C1 segment of cervical spinal cord (tissue), 14 donors: ENCODE data around the gene CIB4.
A peak's percentile ranks its signal among the peaks of the same experiment; 100 is the strongest.

Source experiments
- DNase-seq, 14 donors: peaks; one replicate each; lab custom pipeline; 2025; lab: John Stamatoyannopoulos, UW

The CIB4 gene

GRCh38 chr2:26640781-26641564 is at the start of gene CIB4:
TSS of gene CIB4 (minus strand) at chr2:26641366. CDS start at chr2:26641314, 52 bp downstream.
- no peak for DNase-seq

GRCh38 chr2:26687801-26688200 is 46.6 kb upstream of the CIB4 start:
- no peak for DNase-seq

DNA sequence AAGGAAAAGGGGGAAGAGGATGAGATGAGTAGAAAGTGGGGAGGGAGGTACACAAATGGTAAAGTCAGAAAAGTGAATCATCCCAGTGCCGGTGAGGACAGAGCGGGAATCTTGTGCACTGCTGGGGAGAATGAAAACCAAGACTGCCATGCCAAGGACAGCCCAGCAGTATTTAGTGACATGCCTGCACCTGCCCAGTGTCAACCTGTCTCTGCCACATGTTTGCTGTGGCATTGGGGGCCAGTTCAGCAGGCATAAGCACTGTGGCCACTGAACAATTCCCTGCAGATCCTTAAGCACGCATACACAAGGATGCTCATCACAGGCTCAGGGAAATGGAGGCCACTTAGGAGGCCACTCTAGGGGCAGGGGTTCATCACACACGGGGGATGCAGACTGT is 46.2 kb upstream of the CIB4 start:
- DNase-seq: no peak

DNA sequence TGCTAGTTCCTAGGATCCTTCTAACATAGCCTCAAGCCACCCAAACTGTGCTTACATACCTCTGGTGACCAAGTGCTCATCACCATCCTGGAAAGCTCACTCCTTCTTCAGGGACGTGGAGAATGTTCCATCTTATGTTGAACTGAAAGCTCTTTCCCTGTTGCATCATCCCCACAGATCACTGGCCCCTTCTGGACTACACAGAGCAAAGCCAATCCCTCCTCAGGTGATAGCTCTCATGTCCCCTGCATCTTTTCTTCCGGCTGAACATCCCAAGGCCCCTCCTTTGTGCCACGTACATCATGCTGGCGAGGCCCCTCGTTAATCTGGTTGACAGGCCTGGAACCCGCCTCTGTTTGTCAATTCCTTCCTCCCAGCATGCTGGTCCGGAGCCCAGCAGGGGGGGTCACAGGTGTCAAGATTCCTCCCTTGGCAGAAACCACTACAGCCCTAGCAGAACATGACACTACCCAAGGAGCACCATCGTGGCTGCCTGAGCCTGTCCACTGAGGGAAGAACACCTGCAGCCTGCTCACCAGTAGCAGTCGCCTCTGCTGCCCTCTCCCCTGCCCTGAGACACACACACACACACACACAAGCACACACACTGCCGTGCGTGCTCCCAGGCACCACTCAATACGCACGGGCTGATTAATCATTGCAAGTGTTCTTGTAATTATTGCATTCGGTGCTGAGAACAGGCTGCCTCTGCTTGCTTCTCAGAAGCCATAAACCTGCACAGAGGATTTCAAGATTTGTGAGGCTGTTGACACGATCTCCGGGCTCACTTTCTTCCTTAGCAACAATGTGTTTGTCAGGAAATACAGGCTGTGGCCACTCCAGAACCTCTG is 45.0 kb upstream of the CIB4 start:
- peak in 1 of 14 donors; percentile 40 for DNase-seq

DNA sequence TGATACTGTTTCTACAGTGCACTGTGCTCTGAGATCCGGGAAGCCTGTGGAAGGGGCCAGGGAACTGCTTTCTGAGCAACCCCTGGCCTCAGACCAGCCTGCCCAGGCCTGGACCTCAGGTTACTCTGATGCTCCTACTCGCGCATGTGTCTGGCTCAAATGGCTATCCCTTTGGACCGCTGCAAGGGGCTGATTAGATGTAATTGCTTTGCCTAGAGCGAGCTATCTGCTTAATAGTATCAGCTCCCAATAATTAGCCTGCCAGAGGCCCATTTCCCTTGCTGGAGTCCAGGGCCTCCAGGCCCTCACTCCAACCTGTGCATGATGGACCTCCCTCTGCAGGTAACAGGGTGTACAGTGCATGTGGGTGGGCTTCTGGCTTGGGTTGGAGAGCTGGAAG is 44.2 kb upstream of the CIB4 start:
- DNase-seq: no peak

DNA sequence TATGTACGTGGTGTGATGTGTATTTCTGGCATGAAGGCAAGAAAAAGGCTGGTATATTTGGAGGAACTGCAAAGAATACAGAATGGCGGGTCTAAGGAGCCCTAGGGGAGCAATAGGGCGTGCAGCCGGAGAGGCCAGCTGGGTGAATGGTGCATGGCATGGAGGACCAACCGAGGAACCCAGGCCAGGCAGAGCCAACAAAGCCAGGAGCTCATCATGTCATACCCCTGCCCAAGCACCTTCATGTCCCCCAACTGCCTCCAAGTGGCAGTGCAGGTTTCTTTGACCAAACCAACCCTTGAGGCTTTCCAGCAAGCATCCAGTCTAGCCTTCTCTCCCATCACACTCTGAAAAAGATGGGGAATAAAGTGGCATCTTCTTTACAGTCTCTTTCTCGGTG is 42.4 kb upstream of the CIB4 start:
- no peak for DNase-seq

DNA sequence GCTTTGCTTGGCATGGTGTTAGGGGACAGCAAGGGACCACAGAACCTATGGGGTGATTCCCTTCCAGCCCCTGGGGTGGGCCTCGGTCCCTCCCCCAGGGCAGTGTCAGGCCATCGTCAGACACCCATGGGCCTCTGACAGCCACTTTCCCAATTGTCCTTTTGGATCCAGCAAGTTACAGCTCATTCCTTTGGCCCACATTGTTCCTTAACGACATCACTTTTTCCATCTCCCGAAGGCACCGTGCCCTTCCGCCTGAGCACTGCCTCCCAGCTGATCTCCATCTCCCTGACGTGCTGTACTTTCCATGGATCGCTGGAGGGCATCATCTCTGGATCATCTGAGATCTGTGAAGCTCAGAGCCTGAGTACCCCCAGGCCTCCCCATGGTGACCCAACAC is 41.0 kb upstream of the CIB4 start:
- DNase-seq: no peak

GRCh38 chr2:26681656-26682055 is 40.5 kb upstream of the CIB4 start:
- DNase-seq: no peak

DNA sequence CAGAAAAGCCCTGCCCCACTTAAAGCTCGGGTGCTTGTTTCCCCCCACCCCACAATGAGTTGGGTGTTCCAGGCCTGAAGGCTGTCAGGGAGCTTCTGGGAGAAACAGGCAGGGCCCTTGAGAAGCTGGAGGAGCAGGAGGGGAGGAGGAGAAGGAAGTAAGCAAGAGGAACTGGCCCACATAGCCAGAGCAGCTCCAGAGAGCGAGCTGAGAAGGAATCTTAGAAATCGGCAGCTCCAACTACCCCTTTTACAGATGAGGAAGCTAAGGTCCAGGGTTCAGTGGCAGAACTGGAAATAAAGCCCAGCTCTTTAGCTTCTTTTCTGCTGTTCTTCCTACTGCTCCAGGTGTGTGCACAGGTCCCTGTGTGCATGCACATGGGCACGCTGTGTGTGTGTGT is 38.7 kb upstream of the CIB4 start:
- no peak for DNase-seq

DNA sequence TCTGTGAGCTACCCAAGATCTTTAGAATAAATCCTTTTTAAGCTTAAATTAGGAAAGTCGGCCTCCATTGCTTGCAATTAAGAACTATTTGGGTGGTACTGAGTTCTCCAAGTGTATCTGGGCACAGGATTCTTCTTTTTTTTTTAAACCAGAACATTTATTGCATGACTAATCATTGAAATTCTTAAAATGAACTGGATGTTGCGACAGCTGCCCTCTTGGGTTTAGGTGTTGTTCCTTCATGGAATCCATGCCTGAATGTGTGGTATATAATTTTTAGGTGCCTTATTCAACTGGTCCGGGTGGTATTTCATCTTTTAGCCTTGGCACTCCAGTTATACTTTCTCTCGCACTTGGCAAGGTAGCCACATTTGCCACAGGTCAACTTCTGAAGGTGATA is 36.9 kb upstream of the CIB4 start:
- DNase-seq: no peak

GRCh38 chr2:26675651-26676255 is 34.6 kb upstream of the CIB4 start:
- peak in 1 of 14 donors; percentile 46 for DNase-seq

DNA sequence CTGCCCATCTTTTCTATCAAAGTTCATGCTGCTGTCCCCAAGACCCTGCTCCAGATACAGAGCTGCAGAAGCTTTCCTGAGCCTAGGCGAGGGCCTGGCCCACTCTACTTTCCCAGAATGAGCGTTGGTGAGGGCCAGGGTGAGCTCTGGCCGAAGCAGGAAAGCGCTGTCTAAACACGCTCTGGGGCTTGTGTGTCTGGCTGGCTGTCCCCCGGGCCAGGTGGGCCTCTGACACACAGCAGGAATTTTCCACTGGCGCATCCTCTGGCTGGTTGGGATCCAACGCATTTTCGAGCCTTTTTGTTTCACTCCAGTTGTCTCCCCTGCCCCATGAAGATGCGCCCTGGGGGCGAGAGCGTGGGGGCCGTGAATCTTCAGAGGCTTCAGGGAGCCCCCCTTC is 33.6 kb upstream of the CIB4 start:
- no peak for DNase-seq

GRCh38 chr2:26674002-26674751 is 33.0 kb upstream of the CIB4 start:
- no peak for DNase-seq

GRCh38 chr2:26672818-26673393 is 31.7 kb upstream of the CIB4 start:
- no peak for DNase-seq

GRCh38 chr2:26672112-26672817 is 31.1 kb upstream of the CIB4 start:
- no peak for DNase-seq

- no peak for DNase-seq
Measured at GRCh38 chr2:26671691-26672090, 30.5 kb upstream of the CIB4 start.

DNA sequence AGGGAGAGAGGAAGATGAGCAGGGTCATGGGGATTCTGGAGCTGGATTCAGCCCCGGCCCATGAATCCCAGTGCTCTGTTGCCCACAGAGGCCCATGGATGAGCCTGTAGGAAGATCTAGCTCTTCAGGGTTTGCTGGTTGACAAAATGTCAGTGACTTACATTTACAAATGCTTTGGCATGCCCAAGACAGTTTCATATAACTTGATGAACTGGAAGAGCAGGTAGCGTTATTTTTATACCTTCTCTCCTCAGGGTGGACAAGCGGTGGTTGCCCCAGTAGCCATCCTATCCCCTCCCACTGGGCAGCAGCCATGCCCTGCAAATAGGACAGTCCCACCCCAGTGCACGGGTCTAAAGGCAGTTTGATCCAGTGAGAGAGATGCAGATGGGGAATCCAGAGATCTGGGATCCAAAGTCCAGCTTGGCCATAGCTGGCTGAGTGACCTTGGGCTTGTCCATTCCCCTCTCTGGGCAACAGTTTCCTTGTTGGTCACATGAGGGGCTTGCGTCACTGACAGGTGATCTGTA is 29.8 kb upstream of the CIB4 start:
- no peak for DNase-seq

DNA sequence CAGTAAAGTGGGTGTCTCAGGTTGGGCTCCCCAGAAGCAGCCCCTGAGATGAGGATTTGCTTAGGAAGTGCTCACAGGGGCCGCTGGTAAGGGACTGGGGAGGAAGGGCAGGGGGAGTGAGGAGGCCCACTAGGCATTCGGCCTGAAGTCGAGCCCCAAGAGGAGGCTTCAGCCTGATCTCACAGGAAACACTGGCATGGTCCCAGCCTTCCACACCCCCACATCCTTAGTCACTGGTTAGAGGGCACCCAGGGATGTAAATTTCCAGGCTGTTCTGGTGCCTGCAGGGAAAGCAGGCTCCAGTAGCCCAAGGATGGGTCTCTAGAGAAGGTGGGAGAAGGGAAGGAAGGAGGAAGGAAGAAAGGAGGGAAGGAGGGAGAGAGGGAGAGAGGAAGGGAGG is 29.0 kb upstream of the CIB4 start:
- DNase-seq: no peak

GRCh38 chr2:26668856-26669750 is 27.9 kb upstream of the CIB4 start:
- DNase-seq: no peak
